Left lung (tissue), 10 donors: Measurements from ENCODE around the gene PRMT3. TPM values are rescaled to one million over a fixed set of nuclear protein-coding genes. Genes with fewer than 3 reads are reported as not detected.

Experiments
- ATAC-seq: fragments of 200-7000 bp; cut with Tn5 transposase; one replicate; pipeline ENCODE4 v1.9.1; 2020; ENCODE audit warnings: moderate library complexity
- DNase-seq, 4 donors: peaks; one replicate each; pipeline ENCODE4 v3.0.0-alpha.2; 2013 to 2020
- H3K27ac ChIP-seq, 2 donors: fragments of 200-600 bp; sonication (generic) in 1 of 2; one replicate each; pipeline versions ENCODE4 v1.5.0 to v1.8.0; 2020 to 2021
- H3K27me3 ChIP-seq, 2 donors: fragments of 200-600 bp; sonication (generic) in 1 of 2; one replicate each; pipeline versions ENCODE4 v1.5.0 to v1.8.0; 2020 to 2021
- H3K36me3 ChIP-seq, 2 donors: fragments of 200-600 bp; sonication (generic) in 1 of 2; one replicate each; pipeline versions ENCODE4 v1.5.0 to v1.8.0; 2020 to 2021
- H3K4me1 ChIP-seq, 2 donors: fragments of 200-600 bp; one replicate each; pipeline ENCODE4 v1.8.0; 2021
- H3K4me3 ChIP-seq, 2 donors: fragments of 200-600 bp; sonication (generic) in 1 of 2; one replicate each; pipeline versions ENCODE4 v1.5.0 to v1.8.0; 2020 to 2021; ENCODE audit warnings: mild to moderate bottlenecking in 1 of 2
- H3K9me3 ChIP-seq, 2 donors: fragments of 200-600 bp; sonication (generic) in 1 of 2; one replicate each; pipeline versions ENCODE4 v1.5.0 to v1.8.0; 2020 to 2021
- intact Hi-C, 2 donors: fragments of 100-400 bp; cut with DNase I; formaldehyde crosslinking; loops; one replicate each; pipeline versions ENCODE4 v1.11.2 to v1.14.2; 2022
- polyA plus RNA-seq, 6 donors: library from polyadenylated mRNA; unstranded; fragments of 120-200 nt; gene quantifications; one replicate each; pipeline ENCODE4 v1.2.1, GENCODE V29; 2013; ENCODE audit not compliant: insufficient read length in 6 of 6
- total RNA-seq, 2 donors: library from RNA; stranded (reverse); fragmentation: NEBNext Ultra II Directional; extraction: Animal tissue kit (Norgen Biotek cat#: 25700); gene quantifications; one replicate each; pipeline ENCODE4 v1.2.1, GENCODE V29; 2021
- TF ChIP-seq, protein P1 (sequence below), 2 donors: fragments of 200-600 bp; sonication (generic) in 1 of 2; IDR thresholded peaks; one replicate each; pipeline versions ENCODE4 v1.5.0 to v1.8.0; 2021; ENCODE audit warnings: antibody characterized with exemption in 2 of 2
- donor health status: DM: no; HTN: yes; CAD: no.
- donor health status: DM: no; HTN: no; CAD: no.

PRMT3 gene
- total and polyA plus RNA-seq, 8 donors, result 8.0 to 17.3 (median 15.3) TPM

DNA sequence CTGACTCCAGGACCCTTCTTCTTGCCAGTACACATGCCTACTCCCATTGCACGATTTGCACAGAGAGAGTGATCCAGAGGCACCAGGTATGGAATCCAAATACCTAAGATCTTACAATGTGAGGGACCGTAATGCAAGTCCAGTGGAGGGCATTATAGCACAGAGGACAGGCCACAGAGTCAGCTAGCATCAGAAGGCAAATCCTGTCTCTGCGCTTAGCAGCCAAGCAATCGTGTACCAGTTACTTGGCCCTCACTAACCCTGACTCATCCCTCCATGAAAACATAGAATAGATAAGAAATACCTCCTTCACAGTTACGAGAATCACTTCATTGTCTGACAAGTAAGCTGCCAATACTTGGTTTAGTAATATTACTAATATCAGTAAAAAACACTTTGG, 142.2 kb downstream of the PRMT3 start:
- intact Hi-C loops, result no loop called here
- no peak overlapping the region for H3K4me3 ChIP-seq
- H3K36me3 ChIP-seq, result no peaks in the 10 kb centered on the region
- no peak for DNase-seq
- no peaks in the 10 kb centered on the region for H3K4me1 ChIP-seq
- ATAC-seq, result no peak
- TF ChIP-seq, protein P1, sequence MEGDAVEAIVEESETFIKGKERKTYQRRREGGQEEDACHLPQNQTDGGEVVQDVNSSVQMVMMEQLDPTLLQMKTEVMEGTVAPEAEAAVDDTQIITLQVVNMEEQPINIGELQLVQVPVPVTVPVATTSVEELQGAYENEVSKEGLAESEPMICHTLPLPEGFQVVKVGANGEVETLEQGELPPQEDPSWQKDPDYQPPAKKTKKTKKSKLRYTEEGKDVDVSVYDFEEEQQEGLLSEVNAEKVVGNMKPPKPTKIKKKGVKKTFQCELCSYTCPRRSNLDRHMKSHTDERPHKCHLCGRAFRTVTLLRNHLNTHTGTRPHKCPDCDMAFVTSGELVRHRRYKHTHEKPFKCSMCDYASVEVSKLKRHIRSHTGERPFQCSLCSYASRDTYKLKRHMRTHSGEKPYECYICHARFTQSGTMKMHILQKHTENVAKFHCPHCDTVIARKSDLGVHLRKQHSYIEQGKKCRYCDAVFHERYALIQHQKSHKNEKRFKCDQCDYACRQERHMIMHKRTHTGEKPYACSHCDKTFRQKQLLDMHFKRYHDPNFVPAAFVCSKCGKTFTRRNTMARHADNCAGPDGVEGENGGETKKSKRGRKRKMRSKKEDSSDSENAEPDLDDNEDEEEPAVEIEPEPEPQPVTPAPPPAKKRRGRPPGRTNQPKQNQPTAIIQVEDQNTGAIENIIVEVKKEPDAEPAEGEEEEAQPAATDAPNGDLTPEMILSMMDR (IDR thresholded peaks at IDR 0.05), result no peak
- H3K9me3 ChIP-seq, result no peaks in the 10 kb centered on the region
- peaks cover 0 to 7% of the 10 kb centered on the region in 2 donors for H3K27me3 ChIP-seq
- H3K27ac ChIP-seq, result no peak overlapping the region

DNA sequence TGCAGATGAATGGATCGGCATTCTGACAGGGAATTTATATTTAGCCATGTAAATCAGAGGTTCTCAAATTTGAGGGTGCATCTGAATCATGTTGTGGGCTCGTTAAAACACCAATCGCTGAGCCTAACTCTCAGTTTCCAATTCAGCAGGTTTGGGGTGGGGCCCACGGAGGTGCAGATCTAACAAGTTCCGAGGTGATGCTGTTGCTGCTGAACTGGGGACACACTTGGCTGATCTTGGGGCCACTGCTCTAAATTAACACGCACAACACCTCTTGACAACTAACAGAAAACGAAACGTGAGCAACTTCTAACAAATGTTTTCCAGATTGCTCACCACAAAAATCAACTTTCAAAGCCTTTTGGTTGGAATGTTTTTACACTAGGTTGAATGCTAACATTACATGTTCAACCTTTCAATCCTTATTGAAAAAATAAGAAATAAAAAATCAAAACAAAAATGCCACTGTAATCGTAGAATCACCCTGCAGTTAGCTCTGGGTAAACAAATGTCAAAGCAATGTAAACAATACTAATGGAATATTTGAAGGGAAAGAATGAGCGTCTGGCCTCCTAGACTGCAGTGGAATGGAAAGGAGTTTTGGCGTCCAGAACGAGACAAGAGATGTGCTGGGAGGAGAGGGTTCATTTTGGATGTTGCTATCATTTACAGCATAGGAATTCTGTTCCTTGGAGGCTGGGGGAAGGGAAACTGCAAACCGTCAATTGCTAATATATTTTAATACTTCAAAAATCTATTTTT, 143.6 kb downstream of the PRMT3 start:
- ATAC-seq (no peak), DNase-seq (no peak)
- H3K9me3 ChIP-seq, result no peaks in the 10 kb centered on the region
- no peak overlapping the region for H3K4me3 ChIP-seq
- no peaks in the 10 kb centered on the region for H3K36me3 ChIP-seq
- intact Hi-C loops, result no loop called here
- no peaks in the 10 kb centered on the region for H3K4me1 ChIP-seq
- no peak overlapping the region for H3K27ac ChIP-seq
- TF ChIP-seq, protein P1 (IDR thresholded peaks at IDR 0.05), result no peak
- H3K27me3 ChIP-seq, result peaks cover 0 to 14% of the 10 kb centered on the region in 2 donors

DNA sequence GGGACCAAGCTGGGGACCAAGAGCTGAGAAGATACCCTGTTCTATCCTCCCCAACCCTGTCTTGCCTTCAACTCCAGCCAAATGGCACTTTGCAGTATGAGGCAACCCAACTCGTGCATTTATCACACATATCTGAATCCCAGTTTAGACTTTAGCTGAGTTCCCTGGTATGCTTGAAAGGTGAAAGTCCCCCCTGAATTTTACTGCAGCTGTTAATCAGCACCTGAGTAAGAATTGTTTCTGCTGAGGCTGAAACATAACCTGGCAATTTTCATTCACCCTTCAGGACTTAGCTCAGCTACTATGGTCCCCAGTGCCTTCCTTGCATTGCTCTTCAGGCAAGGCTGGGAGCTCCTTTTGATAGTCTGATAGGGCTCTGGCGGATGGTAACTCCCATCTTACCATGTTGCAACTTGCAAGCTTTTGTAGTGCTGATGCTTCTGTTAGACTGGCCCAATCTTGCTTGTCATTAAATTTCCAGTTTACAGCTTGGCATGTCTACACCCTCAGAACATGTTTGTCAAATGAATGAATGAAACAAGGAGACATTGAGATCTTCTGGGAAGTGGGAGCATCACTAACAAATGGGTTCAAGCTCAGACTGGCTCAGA, 147.9 kb downstream of the PRMT3 start:
- Histone ChIP-seq H3K27ac (no peak overlapping the region), H3K27me3 (peaks cover 0 to 14% of the 10 kb centered on the region in 2 donors), H3K4me3 (no peak overlapping the region), H3K9me3 (peaks cover 0 to 8% of the 10 kb centered on the region in 2 donors), H3K36me3 (no peaks in the 10 kb centered on the region), H3K4me1 (no peaks in the 10 kb centered on the region)
- TF ChIP-seq, protein P1 (IDR thresholded peaks at IDR 0.05), result no peak
- ATAC-seq (no peak), DNase-seq (no peak)
- intact Hi-C loops, result no loop called here

DNA sequence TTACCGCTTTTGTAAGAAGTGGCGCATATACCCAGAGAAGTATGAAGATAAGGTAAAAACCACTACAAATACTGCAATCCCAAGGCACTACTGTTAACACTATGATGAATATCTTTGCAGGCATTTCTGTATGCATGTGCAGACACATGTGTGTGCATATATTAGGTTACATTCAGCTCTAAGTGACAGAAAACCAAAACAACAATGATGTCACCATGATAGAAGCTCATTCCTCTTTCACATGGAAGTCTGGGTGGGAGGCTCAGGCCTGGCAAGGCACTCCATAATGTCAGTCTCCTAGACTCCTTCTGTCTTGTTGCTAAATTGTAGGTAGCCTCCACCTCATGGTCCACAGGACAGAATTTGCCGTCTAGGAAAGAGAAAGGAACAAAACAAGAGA, 148.8 kb downstream of the PRMT3 start:
- Histone ChIP-seq H3K4me1 (no peaks in the 10 kb centered on the region), H3K4me3 (no peak overlapping the region), H3K27ac (no peak overlapping the region), H3K27me3 (peaks cover 0 to 14% of the 10 kb centered on the region in 2 donors), H3K9me3 (peaks cover 0 to 8% of the 10 kb centered on the region in 2 donors), H3K36me3 (no peaks in the 10 kb centered on the region)
- DNase-seq (no peak), ATAC-seq (no peak)
- intact Hi-C loops, result no loop called here
- TF ChIP-seq, protein P1 (IDR thresholded peaks at IDR 0.05), result no peak

DNA sequence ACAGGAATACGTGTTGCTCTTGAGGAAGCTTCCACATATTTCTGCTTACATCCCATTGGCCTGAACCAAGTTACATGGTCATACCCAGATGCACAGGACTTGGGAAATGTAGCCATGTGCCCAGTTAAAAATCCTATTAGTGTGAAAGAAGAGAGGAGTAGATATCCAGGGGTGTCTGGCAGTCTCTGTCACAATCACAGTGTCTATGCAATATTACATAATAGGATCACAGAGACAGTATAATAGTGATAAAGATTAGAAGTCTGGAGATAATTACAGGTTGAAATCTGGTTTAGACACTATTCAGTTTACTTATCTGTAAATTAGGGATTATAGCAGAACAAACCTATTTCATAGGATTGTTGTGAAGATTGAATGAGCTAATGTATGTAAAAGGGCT, 149.3 kb downstream of the PRMT3 start:
- Histone ChIP-seq H3K4me3 (no peak overlapping the region), H3K9me3 (peaks cover 0 to 8% of the 10 kb centered on the region in 2 donors), H3K36me3 (no peaks in the 10 kb centered on the region), H3K4me1 (no peaks in the 10 kb centered on the region), H3K27me3 (peaks cover 0 to 14% of the 10 kb centered on the region in 2 donors), H3K27ac (no peak overlapping the region)
- ATAC-seq (no peak), DNase-seq (no peak)
- TF ChIP-seq, protein P1 (IDR thresholded peaks at IDR 0.05), result no peak
- intact Hi-C loops, result no loop called here
